Testis (tissue), 5 donors: ENCODE results near the gene CD80. TPM values are rescaled to one million over a fixed set of nuclear protein-coding genes. Genes with fewer than 3 reads are reported as not detected.

Experiments
- DNase-seq: peaks from one replicate; pipeline ENCODE4 v3.0.0-alpha.2; 2019
- H3K27ac ChIP-seq, 2 donors: fragments of 200-600 bp; sonication (generic); one replicate each; pipeline ENCODE4 v1.5.1; 2019
- H3K27me3 ChIP-seq: fragments of 200-600 bp; sonication (generic); one replicate; pipeline ENCODE4 v1.5.1; 2019
- H3K36me3 ChIP-seq: fragments of 200-600 bp; sonication (generic); one replicate; pipeline ENCODE4 v1.5.1; 2017; ENCODE audit warnings: low read depth; ENCODE audit errors: missing control alignments
- H3K4me1 ChIP-seq: fragments of 200-600 bp; sonication (generic); one replicate; pipeline ENCODE4 v1.5.1; 2019
- H3K4me3 ChIP-seq, 2 donors: fragments of 200-600 bp; sonication (generic); one replicate each; pipeline ENCODE4 v1.5.1; 2017 to 2019
- H3K9me3 ChIP-seq: fragments of 200-600 bp; sonication (generic); one replicate; pipeline ENCODE4 v1.5.1; 2017
- CTCF ChIP-seq, 3 experiments: fragments of 450-650 bp in 2 of 3; fragments of 200-600 bp in 1 of 3; sonication (generic) in 1 of 3; IDR thresholded peaks; one replicate each; pipeline ENCODE4 v1.5.1; 2016 to 2019; ENCODE audit warnings: antibody characterized with exemption in 3 of 3, mild to moderate bottlenecking in 2 of 3, moderate library complexity in 1 of 3
- POLR2A ChIP-seq: fragments of 450-650 bp; IDR thresholded peaks from one replicate; pipeline ENCODE4 v1.6.1; 2017; ENCODE audit warnings: antibody characterized with exemption, mild to moderate bottlenecking, moderate library complexity
- WGBS, 2 donors: methylation state at CpG; one replicate each; pipeline ENCODE4 v1.1.5; 2018; 5-methylcytosine and 5-hydroxymethylcytosine counted together
- intact Hi-C: fragments of 100-400 bp; cut with DNase I; formaldehyde crosslinking; loops from one replicate; pipeline ENCODE4 v1.15.1; 2023; ENCODE audit warnings: low total_unique reads
- long read RNA-seq, 2 donors: transcript quantifications; one replicate each; lab custom pipeline, GENCODE V29; 2026
- polyA plus RNA-seq: library from polyadenylated mRNA; stranded (reverse); fragments of 350-450 nt; fragmentation: Illumina TruSeq; extraction: RNeasy Lipid Tissue Mini Kit (QIAGEN cat#74804); gene quantifications from one replicate; pipeline ENCODE4 v1.2.3, GENCODE V29; 2014; ENCODE audit warnings: low read depth, low replicate concordance; ENCODE audit not compliant: insufficient read depth
- total RNA-seq, 2 donors: library from RNA; depleted of rRNA; stranded (reverse); fragments of >200 nt; gene quantifications; one replicate each; pipeline ENCODE4 v1.2.3, GENCODE V29; 2016

Gene CD80
- 1 to 10 TPM in 1 of 2 donors, under 1 TPM in 1; 0.74 to 2.0 TPM for total RNA-seq
- polyA plus RNA-seq = 0.42 TPM
- long read RNA-seq, donor 1 = 0 reads
- long read RNA-seq, donor 2 = 0 reads

DNA sequence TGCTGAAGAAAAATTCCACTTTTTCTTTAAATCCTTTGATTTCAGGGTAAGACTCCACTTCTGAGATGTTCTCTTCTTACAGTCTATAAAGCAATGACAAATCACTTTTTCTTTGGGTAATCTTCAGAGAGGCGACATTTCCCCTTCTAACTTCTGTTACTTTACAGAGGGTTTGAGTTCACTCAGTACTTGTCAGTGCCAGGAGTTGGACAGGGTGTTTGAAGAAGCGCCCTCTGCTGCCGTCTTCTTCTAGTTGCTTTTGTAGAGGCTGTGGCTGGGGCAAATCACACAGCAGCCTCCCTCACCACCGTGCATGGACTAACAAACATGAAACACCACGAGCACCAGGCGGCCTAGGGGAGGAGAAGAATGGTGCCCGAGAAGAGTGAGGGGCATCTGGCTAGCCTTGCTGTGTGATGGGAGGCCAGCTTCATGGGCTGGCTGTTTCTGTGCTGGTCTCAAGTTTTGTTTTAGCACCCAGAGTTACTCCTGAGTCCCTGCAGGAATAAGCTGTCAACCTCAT lies at the start of gene CD80:
TSS of gene CD80 (minus strand) at position 174 of the 523 bp plus-strand sequence. CDS start 1,886 bp downstream, outside the sequence.
- TF ChIP-seq CTCF (IDR thresholded peaks at IDR 0.05) (no peak), POLR2A (no peak)
- 57 to 70% methylated on average over 3 to 7 of the region's 7 CpGs for WGBS, 2 donors
- Histone ChIP-seq H3K36me3 (no peaks in the 10 kb centered on the region), H3K9me3 (no peaks in the 10 kb centered on the region), H3K27me3 (no peaks in the 10 kb centered on the region), H3K4me3 (no peak within 1 kb of the TSS), H3K27ac (no peak within 1 kb of the TSS), H3K4me1 (no peaks in the 10 kb centered on the region)
- DNase-seq = peak; percentile 78
- intact Hi-C loops = no loop called here

- Histone ChIP-seq H3K9me3 (no peaks in the 10 kb centered on the region), H3K27ac (no peak overlapping the region), H3K27me3 (no peaks in the 10 kb centered on the region), H3K36me3 (no peaks in the 10 kb centered on the region), H3K4me3 (no peak overlapping the region), H3K4me1 (no peaks in the 10 kb centered on the region)
- 84 to 89% methylated on average over 6 of the region's 6 CpGs for WGBS, 2 donors
- no peak for DNase-seq
- intact Hi-C loops = no loop called here
- no peak for TF ChIP-seq POLR2A
- no peak for TF ChIP-seq CTCF (IDR thresholded peaks at IDR 0.05)
Observed at GRCh38 chr3:119608405-119609000, 49.1 kb upstream of the CD80 start.

DNA sequence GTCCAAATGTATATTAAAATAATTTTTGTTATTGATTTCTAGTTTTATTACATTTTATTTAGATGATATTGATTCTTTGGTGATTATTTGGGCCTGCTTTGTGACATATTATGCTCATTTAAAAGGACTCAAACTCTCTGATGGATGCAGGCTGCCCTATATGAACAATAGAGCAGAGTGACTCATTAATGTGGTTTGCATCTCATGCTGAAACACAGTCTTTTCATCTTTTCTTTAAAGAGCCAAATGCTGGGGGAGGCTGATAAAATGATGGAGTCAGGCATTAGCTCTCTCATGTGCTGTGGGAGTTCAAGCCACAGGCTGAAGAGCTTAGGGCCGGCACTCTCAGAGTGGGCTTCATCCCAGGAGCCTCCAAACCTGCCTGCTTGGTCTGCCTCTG lies 45.5 kb upstream of the CD80 start:
- no peaks in the 10 kb centered on the region for H3K9me3 ChIP-seq
- intact Hi-C loops = no loop called here
- H3K27me3 ChIP-seq = no peaks in the 10 kb centered on the region
- H3K4me3 ChIP-seq = no peak overlapping the region
- no peaks in the 10 kb centered on the region for H3K4me1 ChIP-seq
- no peak for TF ChIP-seq CTCF (IDR thresholded peaks at IDR 0.05)
- TF ChIP-seq POLR2A = no peak
- no peaks in the 10 kb centered on the region for H3K36me3 ChIP-seq
- WGBS, 2 donors = 90 to 100% methylated on average over 1 of the region's 1 CpG
- no peak for DNase-seq
- no peak overlapping the region for H3K27ac ChIP-seq

GRCh38 chr3:119602676-119603075 lies 43.3 kb upstream of the CD80 start:
- Histone ChIP-seq H3K4me1 (no peaks in the 10 kb centered on the region), H3K27ac (peak overlapping the region in 1 of 2 donors; percentile 41), H3K9me3 (no peaks in the 10 kb centered on the region), H3K36me3 (no peaks in the 10 kb centered on the region), H3K27me3 (no peaks in the 10 kb centered on the region), H3K4me3 (no peak overlapping the region)
- DNase-seq = no peak
- WGBS, 2 donors = 56 to 85% methylated on average over 1 of the region's 1 CpG
- intact Hi-C loops = no loop called here
- TF ChIP-seq CTCF (IDR thresholded peaks at IDR 0.05) (no peak), POLR2A (no peak)

GRCh38 chr3:119601154-119601553 lies 41.7 kb upstream of the CD80 start:
- no peaks in the 10 kb centered on the region for H3K27me3 ChIP-seq
- no peaks in the 10 kb centered on the region for H3K36me3 ChIP-seq
- H3K4me3 ChIP-seq = no peak overlapping the region
- WGBS, 2 donors = 88 to 93% methylated on average over 3 of the region's 3 CpGs
- no peaks in the 10 kb centered on the region for H3K9me3 ChIP-seq
- no peak for DNase-seq
- H3K4me1 ChIP-seq = no peaks in the 10 kb centered on the region
- TF ChIP-seq POLR2A (no peak), CTCF (IDR thresholded peaks at IDR 0.05) (no peak)
- no peak overlapping the region for H3K27ac ChIP-seq
- intact Hi-C loops = no loop called here
